SHP77 (cell line): Measurements from ENCODE around the gene E2F8.

ENCODE experiments used
- DNase-seq, 2 experiments: peaks; one replicate each; lab custom pipeline; 2025; lab: John Stamatoyannopoulos, UW

Gene E2F8

DNA sequence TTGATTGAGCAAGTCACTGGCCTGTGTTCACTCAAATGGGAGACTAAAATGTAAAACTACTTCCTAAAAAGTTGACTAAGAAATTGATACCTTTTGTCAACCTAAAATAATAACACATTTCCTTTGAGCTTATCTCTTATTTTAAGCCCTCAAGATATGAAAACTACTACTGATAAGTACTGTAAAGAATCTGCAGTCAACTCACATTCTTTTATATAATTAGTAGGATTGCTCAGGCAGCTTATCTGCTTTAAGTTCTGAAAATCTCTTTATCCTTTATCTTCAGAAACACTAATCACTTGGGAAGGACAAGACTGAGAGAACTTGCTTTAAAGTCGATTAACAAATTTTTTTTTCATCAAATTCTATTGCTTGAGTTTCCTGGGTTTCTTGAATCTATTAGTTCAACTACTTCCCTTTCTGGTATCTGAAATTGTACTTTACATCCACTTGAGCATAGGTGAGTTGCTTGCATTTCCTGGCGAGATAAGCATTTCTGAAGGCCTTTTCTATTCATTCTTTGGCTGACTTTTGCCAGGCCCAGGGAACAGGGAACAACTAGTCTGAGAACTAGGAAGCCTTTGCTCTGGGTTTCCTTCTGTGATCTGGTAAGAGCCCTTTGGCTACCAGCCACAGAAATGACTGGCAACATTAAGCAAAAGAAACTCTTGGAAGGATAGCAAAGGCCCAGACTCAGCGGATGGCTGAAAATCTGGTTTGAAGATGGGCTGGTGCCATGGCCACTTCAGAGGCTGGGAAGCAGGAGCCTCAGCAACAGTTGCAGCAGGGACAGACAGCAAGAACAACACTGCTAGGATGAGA, 19.6 kb downstream of the E2F8 start:
- DNase-seq = no peak

DNA sequence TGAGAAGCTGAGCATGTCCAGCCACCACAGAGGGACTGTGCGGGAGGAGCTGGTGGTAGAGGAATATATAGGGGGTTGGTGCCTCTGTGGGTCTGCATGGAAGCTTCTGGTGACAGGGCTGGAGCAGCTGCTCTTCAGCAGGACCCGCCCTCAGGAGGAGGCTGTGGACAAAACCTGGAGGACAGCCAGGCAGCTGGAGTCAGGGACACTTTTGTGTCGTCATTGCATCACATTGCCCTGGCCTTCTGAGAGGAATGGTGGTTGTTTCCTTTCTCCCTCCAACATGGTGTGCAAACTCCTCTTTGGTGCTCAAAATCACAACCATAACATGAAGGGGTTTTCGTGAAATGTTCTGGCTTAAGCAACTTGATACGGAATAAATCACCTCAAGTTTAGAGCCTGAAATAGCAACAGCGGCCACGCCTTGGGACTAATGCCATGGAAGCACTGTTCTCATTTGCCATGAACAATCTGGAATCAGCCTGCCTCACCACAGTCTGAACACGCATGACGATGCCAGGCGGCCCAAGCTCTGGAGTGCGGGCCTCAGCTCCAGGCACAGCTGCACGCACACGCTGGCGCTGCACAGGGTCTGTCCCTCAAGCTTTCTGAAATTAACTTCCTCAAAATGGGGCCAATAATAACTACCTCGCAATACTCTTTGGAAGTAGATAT, 21.8 kb downstream of the E2F8 start:
- DNase-seq = peak; percentile 45 to 67

DNA sequence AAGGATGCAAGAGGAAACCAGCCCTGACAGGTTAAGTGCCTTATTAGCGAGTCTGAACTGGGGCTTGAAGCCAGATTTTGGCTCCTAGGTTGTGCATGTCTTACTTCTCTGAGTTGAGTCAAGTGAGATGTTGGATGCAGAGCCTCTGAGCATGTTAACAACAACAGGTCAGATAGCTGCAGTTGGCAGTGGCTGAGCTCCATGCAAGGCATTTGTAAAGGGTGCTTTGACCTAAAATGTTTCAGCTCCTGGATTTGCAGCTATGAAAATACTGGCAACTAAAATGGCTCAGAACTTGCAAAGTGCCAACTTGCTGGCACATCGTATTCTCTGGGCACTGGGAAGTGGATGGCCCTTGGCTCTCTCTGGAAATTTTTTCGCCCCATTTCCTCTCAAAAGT, 22.5 kb downstream of the E2F8 start:
- DNase-seq = no peak

DNA sequence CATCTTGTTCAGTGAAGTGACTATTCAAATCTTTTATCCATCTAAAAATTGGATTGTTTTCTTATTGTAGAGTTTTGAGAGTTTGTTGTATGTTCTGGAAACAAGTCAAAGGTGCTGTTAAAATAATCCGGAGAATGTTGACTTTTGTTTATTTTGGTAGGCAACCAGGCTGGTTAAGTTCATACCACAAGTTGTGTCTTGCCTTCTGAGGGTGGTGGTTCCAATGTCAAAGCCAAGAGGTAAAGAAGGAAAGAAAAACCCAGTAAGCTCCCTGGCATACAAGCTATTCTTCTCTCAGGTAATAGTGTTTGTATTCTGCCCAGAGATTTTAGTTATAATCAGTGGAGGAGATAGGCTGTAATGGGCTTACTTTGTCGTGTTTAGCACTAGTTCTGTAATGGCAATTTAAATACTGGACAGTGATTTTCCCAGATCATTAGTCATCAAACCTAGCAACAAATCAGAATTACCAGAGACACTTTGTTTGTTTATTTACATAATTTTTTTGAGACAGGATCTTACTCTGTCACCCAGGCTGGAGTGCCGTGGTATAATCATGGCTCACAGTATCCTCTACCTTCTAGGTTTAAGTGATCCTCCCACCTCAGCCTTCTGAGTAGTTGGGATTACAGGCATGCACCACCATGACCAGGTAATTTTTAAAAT, 23.9 kb downstream of the E2F8 start:
- DNase-seq = no peak

DNA sequence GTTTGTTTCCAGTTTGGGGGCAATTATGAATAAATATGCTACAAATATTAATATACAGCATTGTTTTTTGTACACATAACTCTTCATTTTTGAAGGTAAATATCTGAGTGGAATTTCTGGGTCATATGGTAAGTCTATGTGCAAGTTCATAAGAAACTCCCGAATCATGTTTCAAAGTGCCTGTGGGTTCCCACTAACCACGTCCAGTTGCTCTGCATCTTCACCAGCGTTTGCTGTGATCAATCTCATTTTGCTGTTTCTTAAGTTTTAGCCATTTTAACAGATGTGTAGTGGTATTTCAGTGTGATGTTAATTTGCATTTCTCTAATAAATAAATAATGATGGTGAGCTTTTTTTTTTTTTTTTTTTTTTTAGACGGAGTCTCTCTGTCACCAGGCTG, 24.7 kb downstream of the E2F8 start:
- DNase-seq = no peak

DNA sequence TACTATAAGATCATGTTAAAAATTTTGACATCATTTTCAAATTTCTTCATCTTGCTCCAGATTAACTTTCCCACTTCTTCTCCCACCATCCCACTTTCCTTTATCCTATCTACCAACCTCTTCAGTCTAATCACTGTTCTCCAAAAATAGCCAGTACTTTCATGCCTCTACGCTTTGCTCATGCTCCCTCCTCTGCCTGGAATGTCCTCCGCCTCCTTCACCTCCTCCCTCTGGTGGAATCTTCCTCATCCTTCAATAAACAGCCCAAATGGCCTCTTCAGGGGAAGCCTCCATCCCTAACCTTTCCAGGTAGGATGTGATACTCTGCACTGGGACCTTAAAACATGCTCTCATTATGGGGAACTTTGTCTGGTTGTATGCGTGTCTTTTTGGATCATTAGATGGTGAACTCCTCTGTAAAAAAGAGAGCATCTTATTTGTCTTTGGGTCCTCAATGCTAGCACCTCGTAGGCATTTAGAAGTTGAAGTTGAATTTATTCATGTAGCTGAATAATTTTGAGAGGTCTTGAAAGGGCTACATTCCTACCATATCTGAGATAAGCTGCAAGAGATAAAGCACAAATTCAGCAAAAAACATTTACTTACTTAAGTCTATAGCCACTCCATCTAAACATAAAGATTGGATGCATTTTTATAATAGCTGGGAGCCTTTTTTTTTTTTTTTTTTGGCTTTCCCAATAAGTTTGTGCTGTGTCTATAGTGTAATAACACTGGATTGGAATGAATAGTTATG, 31.0 kb downstream of the E2F8 start:
- no peak for DNase-seq

DNA sequence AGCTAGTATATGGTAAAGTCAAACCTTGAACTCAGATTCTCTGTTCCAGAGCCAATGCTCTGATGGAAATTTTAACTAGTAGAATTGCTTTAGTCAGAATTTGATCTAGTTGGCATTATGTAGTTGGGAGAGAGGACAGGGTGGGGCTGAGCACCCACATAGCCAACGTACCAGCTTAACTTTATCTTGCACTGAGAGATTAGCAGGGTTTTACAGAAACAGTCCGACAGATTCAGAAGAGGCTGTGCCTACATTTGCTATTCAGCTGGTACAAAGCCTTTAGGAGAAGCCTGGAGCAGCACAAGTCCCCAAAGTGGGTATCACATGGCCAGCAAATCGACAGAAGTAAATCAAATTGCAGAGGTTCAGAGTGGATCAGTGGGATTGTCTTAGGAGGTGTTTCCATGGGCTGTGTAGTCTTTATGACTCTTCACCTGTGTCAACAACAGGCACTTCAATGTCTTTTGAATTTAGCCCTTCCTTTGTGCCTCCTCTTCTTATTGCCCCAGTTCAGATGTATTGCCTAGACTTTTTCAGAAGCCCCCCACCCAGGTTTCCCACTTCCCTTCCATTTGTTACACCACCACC, 31.7 kb downstream of the E2F8 start:
- DNase-seq = no peak

DNA sequence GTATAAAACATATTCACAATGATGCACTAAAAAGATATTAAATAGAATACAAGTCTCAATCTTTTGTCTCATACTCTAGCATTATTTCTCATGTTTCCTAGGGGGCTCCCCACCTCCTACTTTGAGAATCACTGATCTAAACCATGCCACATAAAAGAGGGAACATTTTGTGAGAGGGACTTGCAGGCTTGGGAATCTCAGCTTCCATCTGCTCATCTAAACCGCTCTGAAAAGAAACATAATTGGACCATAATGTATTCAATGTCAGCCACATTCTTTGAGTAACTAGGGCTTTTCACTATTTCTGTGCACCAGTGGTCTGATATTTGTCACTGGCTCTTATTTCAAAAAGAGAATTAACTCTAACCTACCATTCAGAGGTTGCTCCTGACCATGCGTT, 32.6 kb downstream of the E2F8 start:
- DNase-seq = no peak

DNA sequence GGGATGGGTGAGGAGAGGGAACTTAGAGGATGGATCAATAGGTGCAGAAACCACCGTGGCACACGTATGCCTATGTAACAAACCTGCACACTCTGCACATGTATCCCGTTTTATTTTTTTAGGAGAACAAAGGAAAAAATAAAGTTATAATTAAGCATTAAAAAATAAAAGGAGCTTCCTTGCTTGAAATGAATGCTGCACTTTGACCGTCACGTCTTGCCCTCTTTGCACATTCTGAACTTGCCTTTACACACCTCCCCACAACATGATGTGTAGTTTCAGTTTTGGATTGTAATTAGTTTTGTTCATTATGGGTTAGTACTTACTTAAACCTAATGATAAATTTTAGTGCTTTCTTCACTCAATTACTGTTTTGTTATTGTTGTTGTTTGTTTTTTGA, 35.9 kb downstream of the E2F8 start:
- DNase-seq = no peak

DNA sequence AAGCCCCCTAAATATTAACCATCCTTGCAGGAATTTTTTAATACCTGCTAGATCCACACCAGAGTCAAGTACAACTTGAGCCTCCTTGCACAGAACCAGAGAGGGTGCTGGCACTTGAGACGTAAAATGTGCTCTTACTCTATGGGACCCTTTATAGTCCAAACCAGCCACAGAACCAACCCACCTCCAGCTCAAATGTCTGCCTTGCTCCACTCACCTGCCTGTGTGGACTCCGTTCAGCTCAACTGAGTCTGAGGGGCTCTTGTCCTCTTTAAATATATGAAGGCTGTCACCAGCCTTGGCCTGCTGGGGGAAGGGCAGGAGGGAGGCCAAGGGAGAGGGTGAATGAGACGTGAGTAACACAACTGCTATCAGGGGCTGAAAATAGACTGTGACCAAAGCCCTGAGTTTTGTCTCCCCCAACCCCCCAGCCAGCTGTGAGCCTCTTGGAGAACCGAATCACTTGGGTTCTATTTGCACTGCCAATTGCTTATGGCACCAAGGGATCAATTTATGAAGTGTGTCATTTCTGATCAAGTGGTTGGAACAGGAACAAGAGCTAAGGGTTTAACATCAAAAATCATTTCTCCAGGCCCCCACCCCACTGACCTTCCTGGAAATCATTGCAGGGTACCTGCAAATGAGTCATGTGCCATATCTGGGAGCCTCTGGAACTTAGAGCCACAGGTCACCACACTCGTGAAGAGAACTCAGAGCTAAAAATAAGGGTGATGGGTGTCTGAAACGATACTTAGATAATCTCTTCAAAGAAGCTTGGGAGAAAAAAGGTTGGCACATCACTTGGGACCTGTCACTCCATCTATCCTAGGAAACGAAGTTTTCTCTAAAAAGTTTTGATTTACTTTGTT, 38.8 kb downstream of the E2F8 start, which contains the start of gene CSRP3:
CSRP3 (minus strand) TSS at position 247 of the 869 bp plus-strand sequence. CDS start 9,535 bp downstream, outside the sequence.
- no peak for DNase-seq

DNA sequence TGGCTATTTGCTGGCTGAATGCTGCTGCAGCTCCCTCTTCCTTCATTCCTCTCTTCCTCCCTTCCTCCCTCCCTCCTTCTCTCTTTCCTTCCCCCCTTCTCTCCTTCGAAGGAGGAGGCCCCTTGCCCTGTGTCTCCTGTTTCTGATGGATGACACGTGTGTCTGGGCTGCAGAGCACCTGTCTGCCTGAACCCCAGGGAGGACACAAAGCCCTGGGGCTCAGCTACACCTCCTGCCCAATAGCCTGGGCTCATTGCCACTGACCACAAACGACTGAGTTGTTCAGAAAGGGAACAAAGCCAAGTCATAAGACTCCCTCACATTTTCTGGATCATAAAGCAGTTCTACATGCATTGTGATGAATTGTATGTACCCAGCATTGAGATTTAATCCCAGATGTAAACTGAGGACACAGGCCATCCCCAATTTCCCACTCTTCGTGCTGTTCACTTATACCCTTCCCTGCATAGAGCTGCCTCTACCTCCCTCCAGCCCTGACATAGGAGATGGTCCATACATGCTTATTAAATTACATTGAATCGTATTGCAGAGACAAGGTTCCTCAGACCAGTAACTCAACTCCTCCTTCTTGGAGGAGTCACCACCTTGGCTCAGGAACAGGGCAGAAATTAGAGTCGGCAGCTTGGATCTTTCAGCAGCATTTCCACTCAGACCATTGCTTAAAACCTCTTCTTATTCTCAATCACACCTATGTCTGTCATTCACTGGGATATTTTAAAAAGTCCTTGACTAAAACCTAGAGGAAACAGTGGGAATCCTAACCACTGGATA, 40.1 kb downstream of the E2F8 start:
- no peak for DNase-seq

DNA sequence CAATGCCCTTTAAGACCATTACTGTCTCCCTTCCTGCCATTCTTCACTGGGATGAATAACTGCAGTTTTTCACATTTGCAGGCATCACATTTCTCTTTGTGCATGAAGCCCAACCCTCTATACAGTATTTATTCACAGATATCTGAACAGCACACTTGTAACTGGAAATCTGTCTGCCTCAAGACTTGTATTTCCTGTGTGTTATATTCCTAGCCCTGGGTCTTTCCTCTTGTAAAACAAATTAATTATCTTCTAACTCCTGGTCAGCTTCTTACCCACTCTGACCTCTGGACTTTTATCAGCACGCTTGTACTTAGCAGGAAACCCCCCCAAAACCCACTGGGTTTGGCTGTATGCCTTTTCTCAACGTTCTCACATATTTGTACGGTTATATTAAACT, 41.0 kb downstream of the E2F8 start:
- no peak for DNase-seq

DNA sequence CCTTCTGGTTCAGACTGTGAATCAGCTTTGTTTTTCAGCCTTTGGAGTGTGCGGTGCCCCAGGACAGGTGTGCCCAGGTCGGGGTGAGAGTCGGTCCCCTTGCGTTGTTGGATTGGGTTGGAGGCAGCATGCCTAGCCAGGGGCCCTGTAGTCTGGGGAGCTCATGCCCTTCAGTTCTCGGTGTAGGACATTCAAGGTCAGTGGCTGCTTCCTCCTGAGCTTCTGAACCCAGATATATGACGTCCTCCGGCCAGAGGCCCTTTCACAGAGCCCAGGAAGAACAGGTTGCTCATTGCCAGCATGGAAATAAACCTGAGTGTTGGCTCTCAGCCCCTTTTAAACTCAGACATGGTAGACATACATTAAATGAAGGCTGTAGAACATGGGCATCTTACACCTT, 41.7 kb downstream of the E2F8 start:
- DNase-seq = no peak

DNA sequence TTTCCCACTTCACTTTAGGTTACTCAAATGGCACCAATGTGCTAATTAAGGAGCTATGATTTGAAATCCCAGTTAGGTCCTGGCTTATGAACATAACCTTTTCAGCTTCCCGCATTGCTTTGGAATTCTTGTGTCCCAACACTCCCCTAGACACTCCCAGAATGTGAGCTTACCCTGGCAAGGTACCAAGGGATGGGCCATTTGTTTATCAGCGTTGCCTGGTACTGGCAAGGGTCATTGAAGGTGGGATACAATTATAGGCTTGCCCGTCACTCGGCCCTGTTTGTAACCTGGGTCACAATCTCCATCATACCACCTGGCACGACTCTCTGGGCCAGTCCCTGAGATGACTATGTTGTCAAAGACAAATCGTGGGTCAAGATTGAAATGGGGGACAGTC, 44.3 kb downstream of the E2F8 start:
- DNase-seq = no peak

DNA sequence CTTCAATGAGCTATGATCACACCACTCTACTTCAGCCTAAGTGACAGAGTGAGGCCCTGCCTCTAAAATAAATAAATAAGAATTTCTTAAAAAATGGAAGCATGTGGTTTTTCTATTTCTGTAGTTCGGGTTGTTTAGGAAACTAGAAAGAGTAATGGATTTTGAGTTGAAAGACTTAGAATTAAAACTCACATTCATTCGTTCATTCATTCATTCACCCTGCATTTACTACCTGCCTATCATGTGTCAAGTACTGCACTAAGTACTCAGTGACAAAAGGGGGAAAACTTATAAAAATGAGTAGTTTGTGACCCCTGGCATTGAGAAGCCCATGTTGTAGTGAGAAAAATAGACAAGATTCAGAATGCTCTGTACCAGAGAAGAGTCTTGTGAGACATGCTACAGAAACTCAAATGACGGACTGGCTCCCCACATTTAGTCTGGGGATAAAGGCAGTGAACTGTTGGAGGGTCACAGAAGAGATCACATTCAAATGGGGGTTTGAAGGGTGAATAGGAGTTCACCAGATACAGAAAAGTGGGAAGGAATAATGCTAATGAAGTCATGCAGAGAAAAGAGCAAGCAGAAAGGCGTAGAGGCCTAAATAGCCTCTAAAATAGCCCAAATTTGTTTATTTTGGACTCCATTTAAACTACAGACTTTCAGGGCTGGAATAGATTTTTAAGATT, 46.0 kb downstream of the E2F8 start:
- no peak for DNase-seq

DNA sequence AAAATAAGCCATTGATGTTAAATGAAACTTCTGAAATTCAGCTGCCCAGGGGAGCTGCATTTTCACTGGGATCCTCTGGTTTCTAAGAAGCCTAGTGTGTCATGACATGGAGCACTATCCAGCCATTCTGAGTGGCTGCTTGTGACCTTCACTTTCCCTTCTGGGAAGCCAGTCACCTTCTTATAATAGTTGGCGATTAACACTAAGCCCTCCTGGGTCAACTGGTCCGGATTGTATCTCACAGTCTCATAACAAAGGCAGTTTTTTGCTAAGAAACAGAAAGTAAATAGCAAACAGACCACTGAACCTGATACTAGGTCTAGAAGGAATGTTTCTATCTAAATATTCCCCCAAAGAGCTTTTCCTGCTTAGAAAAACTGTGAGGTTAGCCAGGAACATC, 46.8 kb downstream of the E2F8 start:
- no peak for DNase-seq

DNA sequence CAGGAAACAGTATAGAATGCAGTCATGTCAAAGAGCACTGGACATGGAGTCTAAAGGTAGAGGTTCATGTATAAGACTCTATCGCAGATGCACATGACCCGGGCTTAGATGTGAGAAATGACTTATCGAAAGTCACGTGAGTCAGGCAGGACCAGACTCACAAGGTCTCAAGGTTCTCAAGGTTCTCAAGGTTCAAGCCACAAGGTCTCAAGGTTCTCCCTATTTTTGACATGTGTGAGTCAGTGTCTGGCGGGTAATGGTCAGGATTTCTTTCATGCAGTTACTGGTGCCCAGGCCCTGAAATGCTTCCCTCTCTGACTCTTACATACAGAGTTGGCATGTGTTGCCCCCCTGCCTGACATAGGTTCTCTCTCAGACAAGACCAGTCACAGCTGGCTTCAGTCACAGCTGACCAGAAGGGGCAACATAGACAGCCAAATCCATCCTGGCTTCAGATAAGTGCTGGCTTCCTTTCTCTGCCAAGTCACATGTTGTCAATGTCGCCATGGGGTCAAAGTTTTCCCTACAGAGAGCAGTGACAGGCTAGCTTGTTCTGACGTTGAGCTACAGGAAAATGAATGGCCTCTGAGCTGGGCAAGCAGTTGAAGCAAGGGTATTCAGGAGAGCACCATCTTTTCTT, 49.1 kb downstream of the E2F8 start:
- no peak for DNase-seq

DNA sequence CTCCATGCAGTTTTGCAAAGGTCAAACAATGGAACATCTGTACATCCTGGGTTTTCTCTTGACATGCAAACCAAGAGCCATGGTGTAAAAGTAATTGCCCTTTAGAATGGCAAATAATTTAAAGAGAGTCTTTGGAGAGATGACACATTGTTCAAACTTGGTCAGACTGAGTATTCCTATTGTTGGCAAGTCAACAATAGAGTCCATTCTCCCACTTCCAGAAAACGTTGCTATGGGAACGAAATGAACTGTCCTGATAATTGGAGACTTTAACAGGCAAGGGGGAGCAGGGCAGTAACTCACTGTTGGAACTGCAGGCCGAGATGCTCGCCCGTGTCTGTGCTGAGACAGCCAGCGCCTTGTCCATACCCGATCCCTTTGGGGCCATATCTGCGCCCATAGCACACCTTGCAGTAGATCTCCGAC, 52.9 kb downstream of the E2F8 start:
- DNase-seq = no peak
